HG03460 (cell line): ENCODE data around the gene RASA3.

Experiments used
- ATAC-seq: cut with Tn5 transposase; IDR thresholded peaks from one replicate; pipeline ENCODE4 v1.9.1; 2021; ENCODE audit not compliant: unreplicated experiment

The RASA3 gene

GRCh38 chr13:113973218-113974164 lies 158.9 kb downstream of the RASA3 start, which contains the start of gene C13orf46:
TSS of gene C13orf46 (minus strand) at chr13:113974076. CDS start at chr13:113973997, 79 bp downstream.
- ATAC-seq: no peak

GRCh38 chr13:113972451-113973217 lies 159.8 kb downstream of the RASA3 start:
- no peak for ATAC-seq

- no peak for ATAC-seq
Measured at GRCh38 chr13:113971471-113972231, 160.8 kb downstream of the RASA3 start.

- ATAC-seq: no peak
Measured at GRCh38 chr13:113970810-113971470, 161.5 kb downstream of the RASA3 start.

GRCh38 chr13:113969973-113970611 lies 162.3 kb downstream of the RASA3 start:
- ATAC-seq: no peak

- no peak for ATAC-seq
Measured at GRCh38 chr13:113969311-113969972, 163.0 kb downstream of the RASA3 start.

- ATAC-seq: no peak
Measured at GRCh38 chr13:113968463-113969310, 163.7 kb downstream of the RASA3 start.

- no peak for ATAC-seq
Measured at GRCh38 chr13:113967729-113968462, 164.5 kb downstream of the RASA3 start.

- no peak for ATAC-seq
Measured at GRCh38 chr13:113967206-113967720, 165.2 kb downstream of the RASA3 start.

GRCh38 chr13:113965968-113966884 lies 166.2 kb downstream of the RASA3 start:
- ATAC-seq: no peak

- no peak for ATAC-seq
Measured at GRCh38 chr13:113965383-113965874, 167.0 kb downstream of the RASA3 start.

GRCh38 chr13:113964251-113964995 lies 168.0 kb downstream of the RASA3 start:
- no peak for ATAC-seq

GRCh38 chr13:113963376-113963775 lies 169.0 kb downstream of the RASA3 start:
- no peak for ATAC-seq

GRCh38 chr13:113962975-113963374 lies 169.4 kb downstream of the RASA3 start:
- no peak for ATAC-seq

- no peak for ATAC-seq
Measured at GRCh38 chr13:113962386-113962785, 170.0 kb downstream of the RASA3 start.
